Gastroesophageal sphincter (tissue), 4 donors: ENCODE results near the gene TMEM144. TPM values are rescaled to one million over a fixed set of nuclear protein-coding genes. Genes with fewer than 3 reads are reported as not detected.

Experiments
- ATAC-seq: fragments of 150-250 bp; one replicate; pipeline ENCODE4 v1.9.1; 2016; ENCODE audit warnings: mild to moderate bottlenecking, moderate library complexity
- H3K27ac ChIP-seq, 4 donors: fragments of 200-600 bp; sonication (generic) in 3 of 4; 1 replicate in 3 of 4; 2 replicates in 1 of 4; pipeline ENCODE4 v1.5.1; 2016 to 2019
- H3K27me3 ChIP-seq: fragments of 200-600 bp; sonication (generic); one replicate; pipeline ENCODE4 v1.5.1; 2019
- H3K36me3 ChIP-seq, 2 donors: fragments of 200-600 bp; sonication (generic); one replicate each; pipeline ENCODE4 v1.5.1; 2019; ENCODE audit warnings: control low read depth in 1 of 2
- H3K4me1 ChIP-seq, 3 donors: fragments of 200-600 bp; sonication (generic); 1 replicate in 2 of 3; 2 replicates in 1 of 3; pipeline ENCODE4 v1.5.1; 2016 to 2019; ENCODE audit warnings: control low read depth in 2 of 3
- H3K4me3 ChIP-seq, 2 donors: fragments of 200-600 bp; sonication (generic); one replicate each; pipeline ENCODE4 v1.5.1; 2019; ENCODE audit warnings: mild to moderate bottlenecking in 1 of 2, moderate library complexity in 1 of 2
- H3K9me3 ChIP-seq, 3 donors: fragments of 200-600 bp; sonication (generic); one replicate each; pipeline ENCODE4 v1.5.1; 2017 to 2019; ENCODE audit warnings: control low read depth in 2 of 3
- EP300 ChIP-seq: sonication (generic); formaldehyde crosslinking; IDR thresholded peaks from one replicate; pipeline ENCODE4 v1.6.1; 2017; ENCODE audit warnings: antibody characterized with exemption, mild to moderate bottlenecking
- POLR2A ChIP-seq, 2 donors: fragments of 450-650 bp; IDR thresholded peaks; one replicate each; pipeline ENCODE4 v1.6.1; 2017; ENCODE audit warnings: antibody characterized with exemption in 2 of 2, mild to moderate bottlenecking in 2 of 2, moderate library complexity in 1 of 2
- POLR2AphosphoS5 ChIP-seq: sonication (generic); formaldehyde crosslinking; IDR thresholded peaks from one replicate; pipeline ENCODE4 v1.6.1; 2017; ENCODE audit warnings: antibody characterized with exemption
- WGBS, 2 donors: methylation state at CpG; one replicate each; pipeline ENCODE4 v1.1.5; 2018; ENCODE audit warnings: low coverage in 1 of 2; 5-methylcytosine and 5-hydroxymethylcytosine counted together
- total RNA-seq, 4 donors: library from RNA; depleted of rRNA; stranded (reverse); fragments of >200 nt; gene quantifications; one replicate each; pipeline ENCODE4 v1.1.0, GENCODE V29; 2016
- TF ChIP-seq, protein P1 (sequence below), 4 experiments: fragments of 200-600 bp in 2 of 4; fragments of 450-650 bp in 2 of 4; sonication (generic) in 1 of 4; IDR thresholded peaks; one replicate each; pipeline ENCODE4 v1.5.1; 2017 to 2019; ENCODE audit warnings: antibody characterized with exemption in 4 of 4, mild to moderate bottlenecking in 2 of 4, moderate library complexity in 2 of 4

Gene TMEM144
- total RNA-seq, 4 donors from 2014 or later = 3.9 to 13.4 (median 6.3) TPM

- Histone ChIP-seq H3K27me3 (no peaks in the 10 kb centered on the region), H3K36me3 (no peaks in the 10 kb centered on the region), H3K4me3 (peak overlapping the region in 1 of 2 donors; percentile 58), H3K27ac (peak overlapping the region in 3 of 4 donors; percentile 3 to 43 (median 24)), H3K9me3 (no peaks in the 10 kb centered on the region), H3K4me1 (peaks cover 0 to 40% (median 0%) of the 10 kb centered on the region in 3 donors)
- TF ChIP-seq EP300 (no peak), POLR2AphosphoS5 (peak; percentile 44)
- TF ChIP-seq, protein P1, sequence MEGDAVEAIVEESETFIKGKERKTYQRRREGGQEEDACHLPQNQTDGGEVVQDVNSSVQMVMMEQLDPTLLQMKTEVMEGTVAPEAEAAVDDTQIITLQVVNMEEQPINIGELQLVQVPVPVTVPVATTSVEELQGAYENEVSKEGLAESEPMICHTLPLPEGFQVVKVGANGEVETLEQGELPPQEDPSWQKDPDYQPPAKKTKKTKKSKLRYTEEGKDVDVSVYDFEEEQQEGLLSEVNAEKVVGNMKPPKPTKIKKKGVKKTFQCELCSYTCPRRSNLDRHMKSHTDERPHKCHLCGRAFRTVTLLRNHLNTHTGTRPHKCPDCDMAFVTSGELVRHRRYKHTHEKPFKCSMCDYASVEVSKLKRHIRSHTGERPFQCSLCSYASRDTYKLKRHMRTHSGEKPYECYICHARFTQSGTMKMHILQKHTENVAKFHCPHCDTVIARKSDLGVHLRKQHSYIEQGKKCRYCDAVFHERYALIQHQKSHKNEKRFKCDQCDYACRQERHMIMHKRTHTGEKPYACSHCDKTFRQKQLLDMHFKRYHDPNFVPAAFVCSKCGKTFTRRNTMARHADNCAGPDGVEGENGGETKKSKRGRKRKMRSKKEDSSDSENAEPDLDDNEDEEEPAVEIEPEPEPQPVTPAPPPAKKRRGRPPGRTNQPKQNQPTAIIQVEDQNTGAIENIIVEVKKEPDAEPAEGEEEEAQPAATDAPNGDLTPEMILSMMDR (IDR thresholded peaks at IDR 0.05) = no peak
- 18 to 36% methylated on average over 3 of the region's 3 CpGs for WGBS, 2 donors
- no peak for ATAC-seq
These were observed 45.5 kb upstream of the TMEM144 start for GRCh38 chr4:158164768-158165213.

- TF ChIP-seq POLR2A (IDR thresholded peaks at IDR 0.05) = no peak
- no peak for TF ChIP-seq EP300
- TF ChIP-seq, protein P1 (IDR thresholded peaks at IDR 0.05) = peak in 1 of 4 experiments; percentile 11
- ATAC-seq = no peak
- no peaks in the 10 kb centered on the region for H3K9me3 ChIP-seq
- H3K27ac ChIP-seq = peak overlapping the region in 2 of 4 donors; percentile 15 to 84
- peaks cover 0 to 41% (median 0%) of the 10 kb centered on the region in 3 donors for H3K4me1 ChIP-seq
- peak overlapping the region in 1 of 2 donors; percentile 58 for H3K4me3 ChIP-seq
- WGBS, 2 donors = 32 to 40% methylated on average over 2 of the region's 2 CpGs
- no peaks in the 10 kb centered on the region for H3K27me3 ChIP-seq
- H3K36me3 ChIP-seq = no peaks in the 10 kb centered on the region
These were observed 43.6 kb upstream of the TMEM144 start for GRCh38 chr4:158166701-158167100.

DNA sequence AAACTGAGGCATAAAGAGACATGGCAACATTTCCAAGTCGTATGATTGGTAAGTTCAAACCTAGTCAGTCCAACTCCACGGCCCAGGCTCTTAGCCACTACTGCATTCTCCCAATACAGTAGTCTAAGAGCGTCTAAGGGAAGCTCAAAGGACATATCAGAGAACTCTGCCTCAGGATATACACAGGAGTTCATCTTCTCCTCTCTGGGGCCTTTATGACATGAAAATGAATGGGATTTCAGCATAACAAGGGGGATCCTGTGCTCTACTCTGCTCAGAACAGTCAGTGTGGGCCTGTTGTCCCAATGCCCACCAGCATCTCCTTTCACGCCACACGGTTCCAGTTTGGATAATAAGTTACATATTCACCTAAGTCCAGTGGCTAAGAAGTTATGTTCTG lies 41.7 kb upstream of the TMEM144 start:
- Histone ChIP-seq H3K27ac (peak overlapping the region in 3 of 4 donors; percentile 71 to 84 (median 83)), H3K36me3 (no peaks in the 10 kb centered on the region), H3K27me3 (no peaks in the 10 kb centered on the region), H3K9me3 (no peaks in the 10 kb centered on the region), H3K4me3 (peak overlapping the region; percentile 31 to 58), H3K4me1 (peaks cover 0 to 54% (median 0%) of the 10 kb centered on the region in 3 donors)
- no peak for TF ChIP-seq EP300
- no peak for TF ChIP-seq POLR2A (IDR thresholded peaks at IDR 0.05)
- TF ChIP-seq POLR2AphosphoS5 = no peak
- TF ChIP-seq, protein P1 (IDR thresholded peaks at IDR 0.05) = no peak
- ATAC-seq = no peak
- 85 to 87% methylated on average over 3 to 5 of the region's 5 CpGs for WGBS, 2 donors

DNA sequence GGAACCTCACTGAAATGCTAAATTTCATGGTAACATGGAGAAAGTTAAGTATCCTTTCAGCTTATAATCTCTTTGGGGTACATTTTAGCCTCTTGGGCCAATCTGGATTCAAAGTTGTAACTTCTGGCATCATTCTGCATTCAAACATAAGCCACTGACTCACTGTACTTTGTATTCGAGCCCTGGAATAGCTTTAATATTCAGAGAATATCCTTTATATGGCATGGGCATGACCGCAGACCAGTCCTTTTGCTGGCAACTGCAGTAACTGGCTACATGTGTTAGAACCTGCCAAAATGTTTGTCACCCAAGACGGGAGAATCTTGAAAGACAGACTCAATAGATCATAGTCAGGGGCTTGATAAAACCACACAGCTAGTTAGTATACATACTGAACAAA lies 40.8 kb upstream of the TMEM144 start:
- H3K4me1 ChIP-seq = peaks cover 0 to 52% (median 0%) of the 10 kb centered on the region in 3 donors
- no peaks in the 10 kb centered on the region for H3K27me3 ChIP-seq
- TF ChIP-seq EP300 (no peak), POLR2AphosphoS5 (no peak), POLR2A (IDR thresholded peaks at IDR 0.05) (no peak)
- TF ChIP-seq, protein P1 (IDR thresholded peaks at IDR 0.05) = no peak
- peak overlapping the region; percentile 31 to 58 for H3K4me3 ChIP-seq
- H3K9me3 ChIP-seq = no peaks in the 10 kb centered on the region
- 4 to 42% methylated on average over 3 of the region's 3 CpGs for WGBS, 2 donors
- H3K36me3 ChIP-seq = no peaks in the 10 kb centered on the region
- peak overlapping the region; percentile 47 to 84 (median 77) for H3K27ac ChIP-seq
- no peak for ATAC-seq

DNA sequence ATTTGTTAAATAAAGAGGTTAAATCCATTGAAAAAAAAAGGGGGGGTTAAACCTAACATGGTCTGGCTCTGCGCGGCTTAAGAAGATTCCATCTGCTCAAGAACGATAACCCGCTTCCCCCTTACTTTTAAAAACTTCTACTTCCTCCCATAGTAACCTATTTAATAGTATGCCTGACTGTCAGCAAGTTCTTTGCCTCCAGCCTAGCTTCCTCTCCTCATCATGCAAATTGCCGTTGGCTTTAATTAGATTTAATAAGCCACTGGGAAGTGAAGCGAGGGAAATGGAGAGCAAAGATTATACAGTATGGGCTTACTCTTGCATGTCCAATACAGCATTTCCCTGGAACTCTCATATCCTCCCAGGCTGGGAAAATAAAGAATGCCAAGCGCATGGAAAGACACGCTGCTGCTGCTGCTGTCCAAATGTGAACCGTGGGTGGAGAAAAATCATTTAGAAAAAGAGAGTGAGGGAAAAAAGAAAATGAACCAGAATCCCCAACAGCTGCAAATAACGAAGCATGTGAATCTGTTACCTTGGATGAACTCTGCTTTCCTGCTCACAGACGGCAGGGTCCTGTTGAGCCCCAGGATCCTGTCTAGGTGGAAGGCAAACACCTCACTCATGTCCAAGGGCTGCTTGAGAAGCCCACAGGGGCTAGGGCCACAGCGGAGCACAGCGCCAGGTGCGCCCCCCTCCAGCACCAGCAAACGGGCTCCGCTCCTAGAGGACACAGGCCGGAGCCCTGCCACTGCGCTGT lies 40.2 kb upstream of the TMEM144 start:
- peak; percentile 11 for ATAC-seq
- WGBS, 2 donors = 18 to 21% methylated on average over 9 to 13 of the region's 18 CpGs
- Histone ChIP-seq H3K27me3 (no peaks in the 10 kb centered on the region), H3K9me3 (no peaks in the 10 kb centered on the region), H3K36me3 (no peaks in the 10 kb centered on the region), H3K4me3 (peak overlapping the region; percentile 31 to 58), H3K4me1 (peaks cover 0 to 46% (median 0%) of the 10 kb centered on the region in 3 donors), H3K27ac (peak overlapping the region; percentile 47 to 84 (median 77))
- no peak for TF ChIP-seq POLR2AphosphoS5
- TF ChIP-seq POLR2A (IDR thresholded peaks at IDR 0.05) = no peak
- no peak for TF ChIP-seq EP300
- TF ChIP-seq, protein P1 (IDR thresholded peaks at IDR 0.05) = no peak
